Measurements from ENCODE around the gene SLC15A3.

The SLC15A3 gene

DNA sequence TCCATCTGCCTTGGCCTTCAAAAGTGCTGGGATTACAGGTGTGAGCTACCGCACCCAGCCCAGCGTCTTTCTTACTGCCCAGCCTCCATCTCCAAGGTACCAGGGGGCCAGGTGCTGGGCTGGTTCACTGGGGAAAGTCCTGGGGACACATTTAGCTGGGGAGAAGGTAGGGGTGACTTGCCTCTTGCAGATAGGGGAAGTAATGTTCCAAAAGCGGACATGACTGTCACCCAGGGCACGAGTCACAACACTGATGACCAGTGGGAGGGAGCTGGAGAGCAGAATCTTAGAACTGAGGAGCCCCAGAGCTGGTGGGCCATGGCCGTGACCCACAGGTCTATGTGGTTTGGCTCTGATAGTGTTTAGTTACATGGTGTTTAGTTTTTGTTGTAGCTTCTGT, 2.4 kb upstream of the SLC15A3 start:
- Histone ChIP-seq H3K4me1 (peaks cover 47 to 73% (median 65%) of the 10 kb centered on the region in 10 experiments), H3K36me3 (peaks cover 0 to 8% (median 0%) of the 10 kb centered on the region in 11 experiments; a peak in 2 of 22 replicates), H3K27ac (peak overlapping the region in 4 of 11 experiments; percentile 84 to 95 (median 92); a peak in 7 of 22 replicates), H3K4me3 (no peak overlapping the region), H3K9ac (peak overlapping the region in 3 of 11 experiments; percentile 14 to 97 (median 94); a peak in 6 of 22 replicates), H3K9me3 (replicated peaks in 1 of 11) (no peaks in the 10 kb centered on the region), H3K4me2 (peak overlapping the region in 6 of 11 experiments; percentile 31 to 100 (median 93); a peak in 11 of 22 replicates), H4K20me1 (peaks cover 0 to 18% (median 0%) of the 10 kb centered on the region in 11 experiments; a peak in 6 of 22 replicates), H3K27me3 (no peaks in the 10 kb centered on the region)
- TF ChIP-seq Cebpa-rat (IDR thresholded peaks at IDR 0.05), result no peak

DNA sequence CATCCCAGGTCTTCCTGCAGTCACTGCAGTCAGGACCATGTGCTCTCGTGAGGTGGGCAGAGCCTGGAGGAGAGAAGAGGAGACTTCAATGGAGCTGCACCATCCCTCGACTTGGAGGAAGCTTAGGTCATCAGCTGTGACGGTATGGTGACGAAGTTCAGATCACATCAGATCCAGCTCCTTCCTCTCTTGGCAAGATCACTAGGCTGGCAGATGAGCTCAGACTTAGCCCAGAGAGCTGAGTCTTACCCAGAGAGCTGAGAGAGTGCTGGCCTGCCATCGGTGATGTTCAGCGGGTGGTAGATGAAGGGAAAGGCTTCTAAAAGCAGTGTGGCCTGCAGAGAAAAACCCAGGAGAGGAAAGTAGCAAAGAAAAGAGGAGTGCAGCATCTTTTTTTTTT, 1.8 kb upstream of the SLC15A3 start:
- no peaks in the 10 kb centered on the region for H3K9me3 ChIP-seq (replicated peaks in 1 of 11)
- H3K27me3 ChIP-seq, result no peaks in the 10 kb centered on the region
- TF ChIP-seq Cebpa-rat (IDR thresholded peaks at IDR 0.05), result no peak
- peaks cover 0 to 11% (median 0%) of the 10 kb centered on the region in 11 experiments; a peak in 4 of 22 replicates for H3K36me3 ChIP-seq
- H3K4me2 ChIP-seq, result peak overlapping the region; percentile 85 to 100 (median 94)
- H3K4me3 ChIP-seq, result no peak overlapping the region
- H3K4me1 ChIP-seq, result peaks cover 54 to 71% (median 61%) of the 10 kb centered on the region in 10 experiments
- H4K20me1 ChIP-seq, result peaks cover 0 to 24% (median 0%) of the 10 kb centered on the region in 11 experiments; a peak in 8 of 22 replicates
- H3K27ac ChIP-seq, result peak overlapping the region in 10 of 11 experiments; percentile 78 to 96 (median 91); a peak in 15 of 22 replicates
- peak overlapping the region in 5 of 11 experiments; percentile 4 to 97 (median 13); a peak in 5 of 22 replicates for H3K9ac ChIP-seq

DNA sequence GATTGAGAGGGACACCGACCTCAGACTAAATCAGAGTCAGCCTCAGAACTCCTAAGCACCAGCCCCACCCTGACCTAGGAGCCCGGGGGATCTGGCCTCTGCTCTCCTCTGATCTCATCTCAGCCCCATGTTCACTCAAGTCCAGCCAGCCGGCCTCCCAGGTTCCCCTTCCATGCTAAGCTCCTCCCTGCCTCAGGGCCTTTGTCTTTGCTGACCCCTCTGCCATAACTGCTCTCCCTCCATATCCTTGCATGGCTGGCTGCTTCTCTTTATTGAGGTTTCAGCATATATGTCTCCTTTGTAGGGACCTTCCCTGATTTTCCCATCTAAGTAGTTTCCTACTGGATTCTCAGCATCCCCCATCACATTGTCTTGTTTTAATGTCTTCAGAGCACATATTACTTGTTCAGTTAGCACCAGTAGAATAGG, 780 bp upstream of the SLC15A3 start:
- H3K4me1 ChIP-seq, result peaks cover 46 to 76% (median 60%) of the 10 kb centered on the region in 10 experiments
- H3K27me3 ChIP-seq, result no peaks in the 10 kb centered on the region
- H3K9me3 ChIP-seq (replicated peaks in 1 of 11), result no peaks in the 10 kb centered on the region
- H3K9ac ChIP-seq, result peak overlapping the region; percentile 66 to 97 (median 83)
- H3K27ac ChIP-seq, result peak overlapping the region; percentile 78 to 96 (median 90)
- H4K20me1 ChIP-seq, result peaks cover 0 to 35% (median 0%) of the 10 kb centered on the region in 11 experiments; a peak in 8 of 22 replicates
- no peak; a peak in 1 of 22 replicates for TF ChIP-seq Cebpa-rat (IDR thresholded peaks at IDR 0.05)
- peaks cover 0 to 20% (median 0%) of the 10 kb centered on the region in 11 experiments; a peak in 6 of 22 replicates for H3K36me3 ChIP-seq
- H3K4me2 ChIP-seq, result peak overlapping the region; percentile 85 to 100 (median 94)
- peak overlapping the region in 8 of 10 experiments; percentile 35 to 99 (median 66); a peak in 12 of 20 replicates for H3K4me3 ChIP-seq

DNA sequence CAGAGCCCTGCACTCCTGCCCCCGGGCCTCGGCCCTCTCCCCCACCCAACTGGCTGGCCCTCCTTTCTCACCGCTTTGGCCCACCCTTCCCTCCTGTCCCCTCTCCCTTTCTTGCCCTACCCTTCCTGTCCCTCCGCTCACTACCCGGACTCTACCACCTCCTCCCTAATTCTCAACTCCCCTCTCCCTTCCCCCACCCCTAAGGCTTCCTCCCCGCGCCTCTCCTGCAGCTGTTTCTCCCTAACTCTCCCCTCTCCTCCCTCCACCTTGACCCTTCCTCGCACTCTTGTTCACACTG, 421 bp downstream of the SLC15A3 start:
- Histone ChIP-seq H3K4me3 (peak overlapping the region; percentile 35 to 99 (median 58)), H3K27ac (peak overlapping the region; percentile 78 to 96 (median 90)), H3K9me3 (replicated peaks in 1 of 11) (no peaks in the 10 kb centered on the region), H3K4me2 (peak overlapping the region; percentile 85 to 100 (median 94)), H4K20me1 (peaks cover 0 to 47% (median 0%) of the 10 kb centered on the region in 11 experiments; a peak in 9 of 22 replicates), H3K27me3 (no peaks in the 10 kb centered on the region), H3K4me1 (peaks cover 46 to 84% (median 61%) of the 10 kb centered on the region in 10 experiments), H3K36me3 (peaks cover 0 to 30% (median 2%) of the 10 kb centered on the region in 11 experiments; a peak in 11 of 22 replicates), H3K9ac (peak overlapping the region; percentile 66 to 97 (median 83))
- no peak for TF ChIP-seq Cebpa-rat (IDR thresholded peaks at IDR 0.05)

DNA sequence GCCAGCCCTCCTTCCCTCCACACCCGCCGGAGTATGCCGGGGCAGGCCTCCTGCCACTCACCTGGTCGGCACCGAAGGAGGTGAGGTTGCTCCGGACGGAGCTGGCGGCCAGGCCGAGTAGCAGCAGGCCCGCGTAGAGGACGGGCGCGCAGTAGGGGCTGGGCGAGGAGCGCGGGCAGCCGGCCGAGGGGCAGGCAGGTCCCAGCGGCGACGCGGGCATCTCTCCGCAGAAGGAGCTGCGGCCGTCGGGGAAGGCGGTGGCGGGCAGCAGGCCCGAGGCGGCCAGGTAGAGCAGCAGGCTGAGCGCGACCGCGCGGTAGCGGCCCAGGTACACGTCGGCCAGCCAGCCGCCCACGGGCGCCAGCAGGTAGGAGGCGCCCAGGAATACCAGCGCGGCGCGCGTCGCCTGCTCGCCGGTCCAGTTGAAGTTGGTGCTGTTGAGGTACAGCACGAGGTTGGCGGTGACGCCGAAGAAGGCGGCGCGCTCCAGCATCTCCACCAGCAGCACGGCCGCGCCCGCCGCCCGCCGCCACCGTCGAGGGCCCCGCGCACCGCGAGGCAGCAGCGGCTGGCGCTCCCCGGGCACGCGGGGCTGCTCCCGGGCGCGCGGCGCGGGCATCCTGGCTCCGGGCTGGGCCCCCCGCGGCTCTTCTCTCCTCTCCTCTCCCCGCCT, 907 bp downstream of the SLC15A3 start:
- Histone ChIP-seq H4K20me1 (peaks cover 0 to 51% (median 0%) of the 10 kb centered on the region in 11 experiments; a peak in 9 of 22 replicates), H3K27me3 (no peaks in the 10 kb centered on the region), H3K4me2 (peak overlapping the region; percentile 85 to 100 (median 94)), H3K27ac (peak overlapping the region; percentile 78 to 96 (median 90)), H3K4me3 (peak overlapping the region; percentile 35 to 99 (median 58); a peak in 19 of 20 replicates), H3K9ac (peak overlapping the region; percentile 66 to 97 (median 83)), H3K9me3 (replicated peaks in 1 of 11) (no peaks in the 10 kb centered on the region), H3K36me3 (peaks cover 0 to 35% (median 7%) of the 10 kb centered on the region in 11 experiments; a peak in 11 of 22 replicates), H3K4me1 (peaks cover 46 to 85% (median 61%) of the 10 kb centered on the region in 10 experiments)
- TF ChIP-seq Cebpa-rat (IDR thresholded peaks at IDR 0.05), result no peak

DNA sequence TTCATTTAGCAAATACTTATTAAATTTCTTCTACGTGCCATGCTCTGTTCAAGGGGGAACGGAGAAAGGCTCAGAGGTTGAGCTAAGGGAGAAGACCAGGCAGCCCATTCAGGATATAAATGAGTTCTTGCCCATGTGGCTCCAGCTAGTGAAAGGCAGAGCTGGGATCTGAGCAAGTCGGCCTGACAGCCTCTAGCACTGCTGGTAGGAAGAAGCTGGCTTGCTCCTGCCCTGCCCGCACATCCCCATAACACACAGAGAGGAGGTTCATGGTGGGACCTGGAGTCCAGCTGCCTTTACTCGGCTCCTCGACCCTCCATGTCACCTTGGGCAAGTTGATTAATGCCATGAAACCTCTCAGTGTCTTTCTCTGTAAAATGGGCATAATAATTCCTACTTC, 2.0 kb downstream of the SLC15A3 start:
- Histone ChIP-seq H3K9me3 (replicated peaks in 1 of 11) (no peaks in the 10 kb centered on the region), H3K9ac (peak overlapping the region in 4 of 11 experiments; percentile 84 to 97 (median 94); a peak in 8 of 22 replicates), H3K36me3 (peaks cover 0 to 46% (median 14%) of the 10 kb centered on the region in 11 experiments; a peak in 12 of 22 replicates), H3K4me1 (peaks cover 46 to 85% (median 58%) of the 10 kb centered on the region in 10 experiments), H3K4me3 (peak overlapping the region in 5 of 10 experiments; percentile 60 to 99 (median 81); a peak in 10 of 20 replicates), H3K27ac (peak overlapping the region in 3 of 11 experiments; percentile 84 to 95 (median 92); a peak in 4 of 22 replicates), H4K20me1 (peaks cover 0 to 62% (median 0%) of the 10 kb centered on the region in 11 experiments; a peak in 9 of 22 replicates), H3K27me3 (no peaks in the 10 kb centered on the region), H3K4me2 (peak overlapping the region; percentile 85 to 100 (median 94))
- no peak for TF ChIP-seq Cebpa-rat (IDR thresholded peaks at IDR 0.05)

DNA sequence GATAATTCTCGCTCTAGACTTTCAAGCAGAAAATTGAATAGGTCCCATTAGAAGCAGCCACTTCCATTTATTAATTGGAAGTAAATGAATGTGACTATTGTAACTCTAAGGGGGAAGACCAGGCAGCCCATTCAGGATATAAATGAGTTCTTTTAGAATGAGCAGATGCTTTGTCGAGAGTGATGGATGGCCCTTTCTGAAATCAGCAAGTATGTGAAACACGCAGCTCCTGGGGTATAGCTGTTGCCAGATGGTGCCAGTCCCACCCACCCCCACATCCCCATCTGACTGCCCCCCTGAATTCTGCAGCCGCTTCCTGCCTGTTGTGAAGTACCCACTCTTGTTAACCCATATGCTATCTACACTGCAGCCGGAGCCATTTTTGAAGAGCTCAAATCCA, 3.7 kb downstream of the SLC15A3 start:
- peak overlapping the region in 4 of 11 experiments; percentile 51 to 100 (median 98); a peak in 6 of 22 replicates for H3K4me2 ChIP-seq
- H3K9me3 ChIP-seq (replicated peaks in 1 of 11), result no peaks in the 10 kb centered on the region
- H3K4me3 ChIP-seq, result peak overlapping the region in 3 of 10 experiments; percentile 81 to 99 (median 97); a peak in 5 of 20 replicates
- TF ChIP-seq Cebpa-rat (IDR thresholded peaks at IDR 0.05), result no peak
- peak overlapping the region in 2 of 11 experiments; percentile 72 to 97; a peak in 4 of 22 replicates for H3K9ac ChIP-seq
- H4K20me1 ChIP-seq, result peaks cover 0 to 80% (median 0%) of the 10 kb centered on the region in 11 experiments; a peak in 9 of 22 replicates
- peaks cover 0 to 63% (median 14%) of the 10 kb centered on the region in 11 experiments; a peak in 14 of 22 replicates for H3K36me3 ChIP-seq
- no peak overlapping the region for H3K27ac ChIP-seq
- peaks cover 38 to 74% (median 44%) of the 10 kb centered on the region in 10 experiments for H3K4me1 ChIP-seq
- no peaks in the 10 kb centered on the region for H3K27me3 ChIP-seq

DNA sequence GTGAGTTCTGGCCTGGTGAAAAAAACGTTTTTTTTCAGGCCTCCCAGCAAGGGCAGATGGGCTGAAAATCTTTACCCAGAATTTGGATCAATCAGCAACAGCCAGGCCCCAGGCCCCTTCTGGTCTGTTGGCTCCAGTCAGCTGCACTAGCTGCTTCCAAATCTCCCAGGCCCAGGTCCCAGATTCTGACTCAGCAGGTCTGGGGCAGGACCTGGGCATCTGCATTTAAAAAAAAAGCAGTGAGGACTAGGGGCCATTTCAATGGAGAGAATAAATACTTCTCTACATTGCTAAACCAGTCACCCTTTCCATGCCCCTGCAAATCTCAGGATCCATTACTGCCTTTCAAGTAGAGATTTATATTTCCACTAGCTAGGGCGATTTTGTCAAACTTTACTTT, 4.3 kb downstream of the SLC15A3 start:
- Histone ChIP-seq H3K4me2 (peak overlapping the region in 3 of 11 experiments; percentile 95 to 100 (median 100); a peak in 6 of 22 replicates), H3K27me3 (no peaks in the 10 kb centered on the region), H3K36me3 (peaks cover 0 to 69% (median 14%) of the 10 kb centered on the region in 11 experiments; a peak in 14 of 22 replicates), H3K27ac (no peak overlapping the region), H3K9ac (peak overlapping the region in 2 of 11 experiments; percentile 17 to 56; a peak in 3 of 22 replicates), H4K20me1 (peaks cover 0 to 85% (median 0%) of the 10 kb centered on the region in 11 experiments; a peak in 9 of 22 replicates), H3K4me3 (peak overlapping the region in 2 of 10 experiments; percentile 97 to 99; a peak in 3 of 20 replicates), H3K9me3 (replicated peaks in 1 of 11) (no peaks in the 10 kb centered on the region), H3K4me1 (peaks cover 32 to 72% (median 38%) of the 10 kb centered on the region in 10 experiments)
- TF ChIP-seq Cebpa-rat (IDR thresholded peaks at IDR 0.05), result no peak

Measured in BLaER1 treated with 17β-estradiol and CSF1 and Interleukin-3, amounts not matched to agents 10 nM and 100 nM (cell line).